GM23248 (cell line): ENCODE results near the gene MYO5A.

Source experiments
- EZH2 ChIP-seq: fragments of 200-600 bp; sonication (generic); IDR thresholded peaks from 2 replicates; pipeline ENCODE4 v1.6.1; 2018; ENCODE audit warnings: antibody characterized with exemption, mild to moderate bottlenecking; ENCODE audit not compliant: insufficient read depth, poor library complexity, severe bottlenecking
- EZH2phosphoT487 ChIP-seq: fragments of 200-600 bp; sonication (generic); IDR thresholded peaks from 2 replicates; pipeline ENCODE4 v1.6.1; 2018; ENCODE audit warnings: antibody characterized with exemption, moderate library complexity, mild to moderate bottlenecking, low read depth; ENCODE audit not compliant: insufficient read depth

DNA sequence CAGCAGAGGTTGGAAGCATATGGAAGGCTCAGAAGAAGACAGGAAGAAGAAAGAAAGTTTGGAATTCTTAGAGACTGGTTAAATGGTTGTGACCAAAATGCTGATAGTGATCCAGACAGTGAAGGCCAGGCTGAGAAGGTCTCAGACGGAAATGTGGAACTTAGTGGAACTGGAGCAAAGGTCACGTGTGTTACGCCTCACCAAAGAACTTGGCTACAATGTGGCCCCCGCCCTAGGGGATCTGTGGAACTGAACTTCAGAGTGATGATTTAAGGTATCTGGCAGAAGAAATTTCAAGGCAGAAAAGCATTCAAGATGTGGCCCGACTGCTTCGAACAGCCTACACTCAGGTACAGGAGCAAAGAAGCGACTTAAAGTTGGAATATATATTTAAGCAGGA lies 83.1 kb downstream of the MYO5A start:
- TF ChIP-seq EZH2phosphoT487 (no peak), EZH2 (no peak)
